HG03565 (cell line): ENCODE results near the gene EHMT2.
A peak's percentile ranks its signal among the peaks of the same experiment; 100 is the strongest.
"Not testable (repeated sequence)": the region's sequence is repeated elsewhere in the genome, so short reads cannot be mapped to it uniquely, and the experiment has no call there.

Experiments used
- ATAC-seq: cut with Tn5 transposase; IDR thresholded peaks from one replicate; pipeline ENCODE4 v1.9.1; 2021; ENCODE audit warnings: mild to moderate bottlenecking, moderate library complexity; ENCODE audit not compliant: unreplicated experiment

EHMT2 gene

DNA sequence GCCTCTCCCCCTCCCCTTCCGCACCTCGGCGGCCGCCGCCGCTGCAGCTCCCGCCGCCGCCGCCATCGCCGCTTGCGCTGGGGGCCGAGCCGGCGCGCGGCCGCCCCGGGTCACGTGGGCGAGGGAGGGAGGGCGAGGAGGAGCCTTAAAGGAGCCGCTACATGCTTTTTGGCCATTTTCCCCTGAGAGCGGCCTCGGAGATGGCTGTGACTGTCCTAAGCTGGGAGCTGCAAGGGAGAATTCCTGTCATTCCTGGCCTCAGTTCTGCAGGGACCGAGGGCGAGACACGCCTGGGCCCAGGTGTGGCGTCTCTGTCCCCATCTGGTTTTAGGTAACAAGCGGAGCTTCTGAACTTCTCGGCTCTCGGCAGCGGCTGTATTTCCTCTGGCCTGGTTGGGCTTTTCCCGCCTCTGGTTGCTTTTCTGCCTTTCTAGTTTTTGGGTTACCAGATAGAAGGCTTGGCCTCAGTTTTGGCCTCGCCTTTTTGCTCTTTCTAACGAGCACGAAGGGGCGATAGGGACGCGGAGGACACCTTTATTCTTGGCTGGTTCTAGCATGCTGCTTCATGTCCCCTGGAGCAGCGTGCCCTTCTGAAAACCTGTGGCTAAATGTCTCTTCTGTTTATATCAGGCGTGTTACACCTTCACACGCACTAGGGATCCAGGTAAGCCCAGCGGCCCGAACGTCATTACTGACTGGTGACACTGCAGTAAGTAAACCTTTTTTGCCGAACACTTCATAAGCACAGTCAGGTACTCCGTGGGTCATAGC, at the start of gene EHMT2:
EHMT2 (minus strand) TSS at position 87 of the 771 bp plus-strand sequence; CDS start at position 66, 21 bp downstream.
- peak; percentile 30 for ATAC-seq

DNA sequence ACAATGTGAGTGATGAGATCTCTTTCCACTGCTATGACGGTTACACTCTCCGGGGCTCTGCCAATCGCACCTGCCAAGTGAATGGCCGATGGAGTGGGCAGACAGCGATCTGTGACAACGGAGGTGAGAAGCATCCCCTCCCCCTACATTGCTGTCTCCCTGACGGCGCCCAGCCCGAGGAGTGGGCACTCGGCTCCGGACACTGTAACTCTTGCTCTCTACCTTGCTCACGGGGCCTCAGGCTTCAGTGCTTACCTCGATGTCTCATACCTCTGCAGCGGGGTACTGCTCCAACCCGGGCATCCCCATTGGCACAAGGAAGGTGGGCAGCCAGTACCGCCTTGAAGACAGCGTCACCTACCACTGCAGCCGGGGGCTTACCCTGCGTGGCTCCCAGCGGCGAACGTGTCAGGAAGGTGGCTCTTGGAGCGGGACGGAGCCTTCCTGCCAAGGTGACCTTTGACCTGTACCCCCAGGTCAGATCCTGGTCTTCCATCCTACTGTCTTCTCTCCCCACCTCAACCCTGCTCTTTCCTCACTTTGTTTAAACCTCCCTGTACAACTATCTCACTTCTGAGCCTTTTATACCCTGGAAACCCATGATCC, 49.7 kb upstream of the EHMT2 start:
- ATAC-seq: no peak

DNA sequence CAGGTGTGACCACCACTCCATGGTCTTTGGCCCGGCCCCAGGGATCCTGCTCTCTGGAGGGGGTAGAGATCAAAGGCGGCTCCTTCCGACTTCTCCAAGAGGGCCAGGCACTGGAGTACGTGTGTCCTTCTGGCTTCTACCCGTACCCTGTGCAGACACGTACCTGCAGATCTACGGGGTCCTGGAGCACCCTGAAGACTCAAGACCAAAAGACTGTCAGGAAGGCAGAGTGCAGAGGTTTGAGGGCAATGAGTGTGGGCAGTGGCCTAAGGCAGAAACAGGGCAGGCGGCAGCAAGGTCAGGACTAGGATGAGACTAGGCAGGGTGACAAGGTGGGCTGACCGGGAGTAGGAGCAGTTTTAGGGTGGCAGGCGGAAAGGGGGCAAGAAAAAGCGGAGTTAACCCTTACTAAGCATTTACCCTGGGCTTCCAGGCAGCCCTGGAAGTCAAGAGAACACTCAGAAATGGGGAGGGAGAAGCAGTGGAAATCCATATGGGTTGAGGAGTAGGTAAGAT, 48.9 kb upstream of the EHMT2 start:
- no peak for ATAC-seq

DNA sequence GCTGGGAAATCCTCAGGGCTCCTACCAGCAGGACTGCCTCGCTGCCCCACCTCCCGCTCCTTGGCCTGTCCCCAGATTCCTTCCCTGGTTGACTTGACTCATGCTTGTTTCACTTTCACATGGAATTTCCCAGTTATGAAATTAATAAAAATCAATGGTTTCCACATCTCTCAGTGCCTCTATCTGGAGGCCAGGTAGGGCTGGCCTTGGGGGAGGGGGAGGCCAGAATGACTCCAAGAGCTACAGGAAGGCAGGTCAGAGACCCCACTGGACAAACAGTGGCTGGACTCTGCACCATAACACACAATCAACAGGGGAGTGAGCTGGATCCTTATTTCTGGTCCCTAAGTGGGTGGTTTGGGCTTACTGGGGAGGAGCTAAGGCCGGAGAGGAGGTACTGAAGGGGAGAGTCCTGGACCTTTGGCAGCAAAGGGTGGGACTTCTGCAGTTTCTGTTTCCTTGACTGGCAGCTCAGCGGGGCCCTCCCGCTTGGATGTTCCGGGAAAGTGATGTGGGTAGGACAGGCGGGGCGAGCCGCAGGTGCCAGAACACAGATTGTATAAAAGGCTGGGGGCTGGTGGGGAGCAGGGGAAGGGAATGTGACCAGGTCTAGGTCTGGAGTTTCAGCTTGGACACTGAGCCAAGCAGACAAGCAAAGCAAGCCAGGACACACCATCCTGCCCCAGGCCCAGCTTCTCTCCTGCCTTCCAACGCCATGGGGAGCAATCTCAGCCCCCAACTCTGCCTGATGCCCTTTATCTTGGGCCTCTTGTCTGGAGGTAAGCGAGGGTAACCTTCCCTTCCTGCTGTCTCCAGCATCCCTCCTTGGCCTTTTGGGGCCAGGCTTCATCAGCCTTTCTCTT, 48.2 kb upstream of the EHMT2 start, which contains the start of gene CFB:
CFB (plus strand) TSS at position 589 of the 863 bp plus-strand sequence; CDS start at position 716, 127 bp downstream.
- ATAC-seq: no peak

DNA sequence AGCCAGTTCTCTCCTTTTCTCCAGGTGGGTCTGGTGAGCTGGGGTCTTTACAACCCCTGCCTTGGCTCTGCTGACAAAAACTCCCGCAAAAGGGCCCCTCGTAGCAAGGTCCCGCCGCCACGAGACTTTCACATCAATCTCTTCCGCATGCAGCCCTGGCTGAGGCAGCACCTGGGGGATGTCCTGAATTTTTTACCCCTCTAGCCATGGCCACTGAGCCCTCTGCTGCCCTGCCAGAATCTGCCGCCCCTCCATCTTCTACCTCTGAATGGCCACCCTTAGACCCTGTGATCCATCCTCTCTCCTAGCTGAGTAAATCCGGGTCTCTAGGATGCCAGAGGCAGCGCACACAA, 47.6 kb upstream of the EHMT2 start:
- no peak for ATAC-seq

DNA sequence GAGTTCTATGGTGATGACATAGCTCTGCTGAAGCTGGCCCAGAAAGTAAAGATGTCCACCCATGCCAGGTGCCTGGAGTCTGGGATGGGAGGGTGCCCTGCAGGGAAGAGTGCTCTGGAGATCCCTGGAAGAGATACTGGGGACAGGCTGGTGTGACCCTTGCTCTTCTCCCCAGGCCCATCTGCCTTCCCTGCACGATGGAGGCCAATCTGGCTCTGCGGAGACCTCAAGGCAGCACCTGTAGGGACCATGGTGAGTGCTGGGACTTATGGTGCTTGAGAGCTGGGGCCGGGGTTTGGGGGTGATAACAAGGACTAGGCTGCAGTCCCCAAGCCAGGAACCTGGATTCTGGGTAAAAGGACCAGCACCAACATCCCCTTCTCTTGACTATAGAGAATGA, 46.2 kb upstream of the EHMT2 start:
- no peak for ATAC-seq

DNA sequence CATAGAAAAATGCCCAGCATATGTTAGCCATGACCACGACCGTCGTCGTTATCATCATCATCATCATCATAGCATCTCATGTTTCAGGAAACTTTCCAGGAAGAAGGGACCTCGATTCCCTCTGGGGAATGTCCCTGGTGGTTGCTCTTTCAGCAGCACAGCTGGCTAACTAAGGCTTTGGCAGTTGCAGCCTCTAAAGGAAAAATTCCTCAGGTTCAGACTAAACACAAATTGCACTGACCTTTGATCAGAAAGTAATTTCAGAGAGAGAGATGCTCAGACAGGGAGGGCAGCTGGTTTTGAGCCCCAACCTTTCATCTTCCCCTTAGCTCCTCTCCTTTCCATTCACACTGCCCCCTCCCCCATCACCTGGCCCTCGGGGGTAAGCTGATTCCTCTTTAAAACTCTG, 42.8 kb upstream of the EHMT2 start:
- no peak for ATAC-seq

DNA sequence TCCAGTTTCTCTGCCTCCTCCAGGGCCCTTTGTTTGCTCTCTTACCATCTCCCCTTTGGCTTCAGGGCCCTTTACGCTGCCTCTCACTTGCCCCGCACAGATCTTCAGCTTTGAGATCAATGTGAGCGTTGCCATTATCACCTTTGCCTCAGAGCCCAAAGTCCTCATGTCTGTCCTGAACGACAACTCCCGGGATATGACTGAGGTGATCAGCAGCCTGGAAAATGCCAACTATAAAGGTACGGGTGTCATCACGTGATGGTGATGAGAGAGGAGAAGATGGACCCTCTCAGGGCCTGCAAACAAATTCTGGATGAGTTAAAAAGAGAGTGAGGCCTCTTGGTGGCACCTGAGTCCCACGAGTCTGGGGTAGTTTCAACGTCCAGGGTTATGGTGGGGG, 38.3 kb upstream of the EHMT2 start:
- no peak for ATAC-seq

DNA sequence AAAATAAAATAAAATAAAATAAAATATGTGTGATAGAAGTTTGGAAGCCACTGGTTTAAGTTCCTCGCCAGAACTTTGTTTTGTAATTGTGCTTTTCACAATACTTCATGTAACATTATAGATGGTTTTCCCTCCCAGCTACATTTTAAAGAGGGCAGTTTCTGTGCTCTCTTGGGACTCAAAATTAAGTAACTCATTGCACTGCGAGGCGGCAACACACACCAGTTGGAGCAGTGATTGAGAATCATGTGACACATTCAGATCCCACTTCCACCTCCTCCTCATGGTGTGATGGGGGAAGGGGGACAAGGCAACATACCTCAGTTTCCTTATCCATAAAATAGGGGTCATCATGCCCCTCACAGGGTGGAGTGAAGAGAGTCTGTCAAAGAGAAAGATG, 37.5 kb upstream of the EHMT2 start:
- no peak for ATAC-seq

DNA sequence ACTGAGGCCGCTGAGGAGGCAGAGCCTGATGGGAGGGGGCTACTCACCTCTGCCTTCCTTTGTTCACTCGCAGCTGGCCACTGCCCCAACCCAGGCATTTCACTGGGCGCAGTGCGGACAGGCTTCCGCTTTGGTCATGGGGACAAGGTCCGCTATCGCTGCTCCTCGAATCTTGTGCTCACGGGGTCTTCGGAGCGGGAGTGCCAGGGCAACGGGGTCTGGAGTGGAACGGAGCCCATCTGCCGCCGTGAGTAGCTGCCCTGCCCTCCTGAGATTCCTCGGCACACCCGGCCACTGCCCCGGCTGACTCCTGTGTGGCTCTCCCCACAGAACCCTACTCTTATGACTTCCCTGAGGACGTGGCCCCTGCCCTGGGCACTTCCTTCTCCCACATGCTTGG, 36.0 kb upstream of the EHMT2 start:
- ATAC-seq: no peak

DNA sequence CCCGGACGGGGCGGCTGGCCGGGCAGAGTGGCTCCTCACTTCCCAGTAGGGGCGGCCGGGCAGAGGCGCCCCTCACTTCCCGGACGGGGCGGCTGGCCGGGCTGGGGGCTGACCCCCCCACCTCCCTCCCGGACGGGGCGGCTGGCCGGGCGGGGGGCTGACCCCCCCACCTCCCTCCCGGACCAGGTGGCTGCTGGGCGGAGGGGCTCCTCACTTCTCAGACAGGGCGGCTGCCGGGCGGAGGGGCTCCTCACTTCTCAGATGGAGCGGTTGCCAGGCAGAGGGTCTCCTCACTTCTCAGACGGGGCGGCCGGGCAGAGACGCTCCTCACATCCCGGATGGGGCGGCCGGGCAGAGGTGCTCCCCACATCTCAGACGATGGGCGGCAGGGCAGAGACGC, 34.6 kb upstream of the EHMT2 start:
- ATAC-seq: not testable (repeated sequence)

DNA sequence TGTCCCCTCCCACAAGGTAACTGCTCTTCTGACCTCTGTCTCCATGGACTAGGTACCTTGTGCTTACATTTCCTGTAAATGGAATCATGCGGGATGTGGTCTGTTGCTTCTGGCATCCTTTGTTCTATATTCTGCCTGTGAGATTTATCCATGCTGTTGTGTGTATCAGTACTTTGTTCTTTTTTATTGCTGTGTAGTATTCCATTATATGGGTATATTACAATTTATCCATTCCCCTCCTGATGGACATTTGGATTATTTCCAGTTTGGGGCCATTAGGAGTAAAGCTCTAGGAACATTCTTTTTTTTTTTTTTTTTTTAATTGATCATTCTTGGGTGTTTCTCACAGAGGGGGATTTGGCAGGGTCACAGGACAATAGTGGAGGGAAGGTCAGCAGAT, 33.5 kb upstream of the EHMT2 start:
- ATAC-seq: no peak

DNA sequence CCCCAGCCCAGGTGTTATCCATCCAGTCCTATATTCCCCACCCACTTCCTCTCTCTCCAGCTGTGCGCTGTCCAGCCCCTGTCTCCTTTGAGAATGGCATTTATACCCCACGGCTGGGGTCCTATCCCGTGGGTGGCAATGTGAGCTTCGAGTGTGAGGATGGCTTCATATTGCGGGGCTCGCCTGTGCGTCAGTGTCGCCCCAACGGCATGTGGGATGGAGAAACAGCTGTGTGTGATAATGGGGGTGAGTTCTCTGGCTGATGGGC, 31.1 kb upstream of the EHMT2 start:
- no peak for ATAC-seq

DNA sequence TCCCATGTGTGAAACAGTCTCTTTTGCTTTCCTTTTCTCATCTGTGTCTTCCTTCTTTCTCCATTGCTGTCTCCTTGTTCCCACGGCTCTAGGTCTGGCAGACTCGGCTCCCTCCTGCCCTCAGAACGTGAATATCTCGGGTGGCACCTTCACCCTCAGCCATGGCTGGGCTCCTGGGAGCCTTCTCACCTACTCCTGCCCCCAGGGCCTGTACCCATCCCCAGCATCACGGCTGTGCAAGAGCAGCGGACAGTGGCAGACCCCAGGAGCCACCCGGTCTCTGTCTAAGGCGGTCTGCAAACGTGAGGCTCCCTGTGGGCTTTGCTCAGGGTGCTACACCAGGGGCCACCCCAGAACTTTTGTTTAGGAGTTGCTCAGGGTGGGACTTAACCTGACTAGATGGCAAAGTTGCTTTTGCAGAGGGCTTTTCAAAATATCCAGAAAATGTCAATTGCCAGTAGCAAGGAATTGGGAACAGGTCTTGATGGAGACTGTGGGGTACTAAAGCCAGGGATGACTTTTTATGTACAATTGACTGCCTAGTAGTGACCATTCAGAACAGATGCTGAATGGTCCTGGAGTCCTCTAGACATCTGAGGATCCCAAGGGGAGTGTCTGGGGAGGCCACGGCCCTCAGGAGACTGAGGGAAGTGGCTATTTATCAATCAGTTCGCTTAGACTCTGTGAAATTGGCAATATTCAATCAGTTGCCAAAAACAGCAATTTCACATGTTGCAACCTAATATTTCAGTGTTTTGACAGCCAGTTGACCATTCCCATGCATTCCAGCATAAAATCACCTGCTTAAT, 30.6 kb upstream of the EHMT2 start:
- ATAC-seq: no peak

DNA sequence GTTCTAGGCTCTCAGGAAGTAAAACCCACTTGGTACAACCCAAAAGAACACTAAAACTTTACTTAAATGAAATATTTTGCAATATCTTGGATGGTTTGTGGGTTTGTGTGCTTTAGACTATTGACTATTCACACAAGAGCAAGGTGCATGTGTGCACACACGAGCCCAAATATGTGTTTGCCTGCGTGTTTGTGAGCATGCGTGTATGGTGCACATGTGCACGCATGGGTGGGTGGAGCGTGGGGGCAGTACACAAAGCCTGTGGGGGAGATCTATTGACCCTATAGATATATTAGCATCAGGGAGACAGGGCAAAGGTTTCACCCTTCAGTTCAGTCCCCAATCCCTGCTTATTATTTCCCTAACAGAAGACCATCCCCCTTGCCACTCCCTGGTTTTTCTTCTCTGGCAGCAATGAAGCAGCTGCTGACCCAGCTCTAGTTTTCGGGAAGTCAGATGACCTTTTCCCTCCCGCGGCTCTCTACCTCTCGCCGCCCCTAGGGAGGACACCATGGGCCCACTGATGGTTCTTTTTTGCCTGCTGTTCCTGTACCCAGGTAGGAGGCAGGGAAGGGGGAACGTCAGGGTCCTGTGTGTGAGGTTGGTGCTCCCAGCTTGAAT, 29.9 kb upstream of the EHMT2 start, which contains the start of gene C2:
C2 (plus strand) TSS at position 476 of the 621 bp plus-strand sequence; CDS start at position 512, 36 bp downstream.
- no peak for ATAC-seq

DNA sequence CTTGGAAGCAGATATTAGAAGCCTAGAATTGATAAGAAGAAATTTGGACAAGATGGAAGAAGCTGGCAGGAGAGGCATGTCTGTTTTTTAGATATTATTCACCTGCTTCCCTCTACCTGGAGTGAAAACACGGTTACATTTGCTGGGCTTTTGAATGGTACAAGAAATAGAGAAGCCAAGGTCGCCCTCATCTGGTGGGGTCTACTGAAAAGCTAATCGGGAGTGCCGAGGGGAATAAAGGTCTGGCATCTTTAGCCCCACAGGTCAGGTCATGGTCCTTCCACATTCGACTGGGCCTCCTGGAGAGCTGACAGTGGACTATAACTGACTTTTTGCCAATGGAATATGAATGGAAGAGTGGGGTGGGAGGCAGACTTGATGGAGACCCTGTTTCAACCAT, 25.4 kb upstream of the EHMT2 start:
- no peak for ATAC-seq

DNA sequence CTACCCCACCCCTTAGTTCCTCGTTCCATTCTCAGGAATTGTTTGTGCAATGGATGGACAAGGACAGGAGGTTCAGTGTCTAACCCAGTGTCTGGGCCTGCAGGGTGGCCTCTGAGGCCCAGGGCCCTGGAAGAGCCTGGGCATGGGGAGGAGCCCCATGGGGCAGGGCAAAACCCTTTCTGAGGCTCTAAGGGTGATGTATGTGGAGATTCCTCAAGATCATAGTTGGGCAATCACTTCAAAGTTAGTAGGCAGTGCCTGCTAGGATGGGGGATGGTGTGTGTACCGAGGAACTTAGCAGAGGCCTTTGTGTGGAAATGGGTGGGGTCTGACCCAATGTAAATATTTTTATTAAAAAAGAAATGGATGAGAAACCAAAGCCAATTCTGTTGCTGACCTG, 23.3 kb upstream of the EHMT2 start:
- ATAC-seq: no peak

DNA sequence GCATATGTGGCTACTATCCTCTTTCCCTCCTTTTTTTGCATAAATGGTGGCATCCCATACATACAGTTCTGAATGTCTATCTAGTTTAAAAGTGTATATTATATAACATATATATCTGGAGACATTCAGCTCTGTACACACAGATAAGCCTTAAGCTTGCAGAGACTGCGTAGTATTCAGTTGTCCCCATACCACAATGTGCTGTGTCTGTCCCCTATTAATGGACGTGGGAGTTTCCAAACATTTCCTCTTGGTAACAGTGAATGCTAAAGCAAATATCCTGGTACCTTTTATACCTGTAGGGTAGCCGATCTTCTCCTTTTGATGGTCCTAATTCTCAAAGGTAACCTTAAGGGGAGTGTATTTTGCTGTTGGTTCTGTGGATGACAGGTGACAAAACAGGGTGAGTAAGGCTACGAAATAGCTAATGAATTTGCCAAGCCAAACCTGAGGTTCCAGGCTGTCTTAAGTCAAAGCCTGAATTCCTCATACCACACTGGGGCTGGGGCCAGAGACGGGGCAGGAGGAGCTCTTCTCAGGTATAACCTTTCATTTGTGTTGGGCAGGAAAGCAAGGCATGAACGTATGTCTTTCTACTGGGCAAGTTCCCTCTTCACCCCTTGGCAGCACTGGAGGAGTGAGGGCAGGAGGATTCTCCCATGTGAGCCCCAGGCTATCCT, 22.3 kb upstream of the EHMT2 start:
- no peak for ATAC-seq

DNA sequence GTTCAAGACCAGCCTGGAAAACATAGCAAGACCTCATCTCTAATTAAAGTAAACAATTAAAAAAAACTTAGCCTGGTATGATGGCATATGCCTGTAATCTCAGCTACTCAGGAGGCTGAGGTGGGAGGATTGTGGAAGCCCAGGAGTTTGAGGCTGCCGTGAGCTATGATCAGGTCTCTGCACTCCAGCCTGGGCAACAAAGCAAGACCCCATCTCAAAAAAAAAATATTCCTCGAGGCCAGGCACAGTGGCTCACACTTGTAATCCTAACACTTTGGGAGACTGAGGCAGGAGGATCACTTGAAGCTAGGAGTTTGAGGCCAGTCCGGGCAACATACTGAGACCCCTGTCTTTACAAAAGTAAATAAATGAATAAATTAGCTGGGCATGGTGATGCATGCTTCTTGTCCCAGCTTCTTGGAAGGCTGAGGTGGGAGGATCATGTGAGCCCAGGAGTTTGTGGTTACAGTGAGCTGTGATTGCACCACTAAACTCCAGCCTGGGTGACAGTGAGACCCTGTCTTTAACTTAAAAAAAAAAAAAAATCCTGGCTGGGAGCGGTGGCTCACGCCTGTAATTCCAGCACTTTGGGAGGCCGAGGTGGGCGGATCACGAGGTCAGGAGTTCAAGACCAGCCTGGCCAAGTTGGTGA, 20.7 kb upstream of the EHMT2 start:
- ATAC-seq: no peak
